K562 (cell line): ENCODE measurements around the gene CBFA2T2. TPM values are rescaled to one million over a fixed set of nuclear protein-coding genes. Genes with fewer than 3 reads are reported as not detected.

Source experiments
- ATAC-seq: fragments of 200-7000 bp; cut with Tn5 transposase; 3 replicates; pipeline ENCODE4 v1.9.1; 2020; ENCODE audit warnings: moderate library complexity
- BruUV-seq: library from RNA; stranded (reverse); fragments of 400-500 nt; replicated peaks from 2 replicates; lab custom pipeline; 2021; lab: Mats Ljungman, UMichigan
- CTCF ChIA-PET: fragments of 300-600 bp; formaldehyde crosslinking; extraction: SDS; loops from one replicate; lab custom pipeline; 2021; ENCODE audit warnings: low intra/inter-chr PET ratio; lab: Yijun Ruan, JAX
- POLR2A ChIA-PET: fragments of 300-600, 350-650 bp; sonication (Branson Sonifier 250); formaldehyde crosslinking; extraction: SDS; loops from one replicate; lab custom pipeline; 2021; ENCODE audit warnings: antibody characterized with exemption, inconsistent platforms; lab: Yijun Ruan, JAX
- DNase-seq, 4 experiments: peaks; one replicate each; pipeline versions ENCODE4 v3.0.0 to v3.0.0-alpha.2; 2011 to 2018; ENCODE audit warnings: low spot score in 3 of 4, mixed read lengths in 3 of 4; ENCODE audit errors: extremely low read depth in 1 of 4
- FAIRE-seq: peaks from 2 replicates; lab custom pipeline; 2011; peaks lifted over from hg19 to GRCh38; lab: Jason Lieb, UNC
- H2AFZ ChIP-seq: 2 replicates; pipeline ENCODE4 v1.6.0; 2011; ENCODE audit warnings: low read depth, low read length, control low read depth, inconsistent platforms
- H3K27ac ChIP-seq: fragments of 200-600 bp; 3 replicates; pipeline ENCODE4 v1.8.0; 2011; ENCODE audit warnings: low read depth, mild to moderate bottlenecking, control low read depth, inconsistent platforms, low read length, moderate library complexity, mixed read lengths; ENCODE audit errors: extremely low read depth
- H3K27me3 ChIP-seq, 2 experiments: fragments of 300-600 bp in 1 of 2; 2 replicates in 1 of 2; 3 replicates in 1 of 2; pipeline versions ENCODE4 v1.6.0 to v1.8.0; 2011; ENCODE audit warnings: inconsistent platforms in 2 of 2, low read length in 2 of 2, mild to moderate bottlenecking in 1 of 2, mixed read lengths in 1 of 2, moderate library complexity in 1 of 2; ENCODE audit not compliant: control insufficient read depth in 2 of 2, insufficient read depth in 2 of 2
- H3K36me3 ChIP-seq: fragments of 300-600 bp; 3 replicates; pipeline ENCODE4 v1.8.0; 2011; ENCODE audit warnings: mild to moderate bottlenecking, low read length, inconsistent platforms; ENCODE audit not compliant: control insufficient read depth, insufficient read depth
- H3K4me1 ChIP-seq, 2 experiments: fragments of 200-600 bp in 1 of 2; replicated peaks in 1 of 2; 2 replicates in 1 of 2; 3 replicates in 1 of 2; pipeline versions ENCODE4 v1.5.1 to v1.8.0; 2011; ENCODE audit warnings: inconsistent platforms in 2 of 2, low read length in 2 of 2, mild to moderate bottlenecking in 1 of 2, mixed read lengths in 1 of 2, moderate library complexity in 1 of 2; ENCODE audit not compliant: control insufficient read depth in 2 of 2, insufficient read depth in 2 of 2
- H3K4me2 ChIP-seq: 2 replicates; pipeline ENCODE4 v1.6.1; 2011; ENCODE audit warnings: low read length, control low read depth, inconsistent platforms, mixed read lengths; ENCODE audit not compliant: insufficient read depth
- H3K4me3 ChIP-seq: fragments of 200-600 bp; sonication (generic), shearing (Covaris generic); 2 replicates; pipeline ENCODE4 v1.5.1; 2016; ENCODE audit warnings: control low read depth, inconsistent platforms
- H3K79me2 ChIP-seq: fragments of 200-600 bp; 3 replicates; pipeline ENCODE4 v1.8.0; 2011; ENCODE audit warnings: low read length, inconsistent platforms; ENCODE audit not compliant: control insufficient read depth, insufficient read depth
- H3K9ac ChIP-seq, 2 experiments: 2 replicates each; pipeline versions ENCODE4 v1.6.0 to v1.6.1; 2011; ENCODE audit warnings: low read depth in 2 of 2, low read length in 2 of 2, control low read depth in 1 of 2, inconsistent platforms in 1 of 2, mild to moderate bottlenecking in 1 of 2, mixed read lengths in 1 of 2; ENCODE audit not compliant: insufficient read depth in 1 of 2
- H3K9me1 ChIP-seq: one replicate; pipeline ENCODE4 v1.6.0; 2011; ENCODE audit warnings: inconsistent platforms, mild to moderate bottlenecking, low read length, moderate library complexity; ENCODE audit not compliant: control insufficient read depth, insufficient read depth
- H3K9me3 ChIP-seq: replicated peaks from 2 replicates; pipeline ENCODE4 v1.5.1; 2011; ENCODE audit warnings: low read depth, low read length, inconsistent platforms; ENCODE audit not compliant: control insufficient read depth, insufficient read depth
- H4K20me1 ChIP-seq: replicated peaks from 2 replicates; pipeline ENCODE4 v1.6.1; 2011; ENCODE audit warnings: low read length, inconsistent platforms, mixed read lengths; ENCODE audit not compliant: control insufficient read depth, insufficient read depth
- CHD7 ChIP-seq: fragments of 200-600 bp; sonication (generic); IDR thresholded peaks from one replicate; pipeline ENCODE4 v1.6.1; 2012; ENCODE audit warnings: mild to moderate bottlenecking, low read depth, low read length, inconsistent platforms
- CLOCK ChIP-seq: fragments of 250-450 bp; sonication (Bioruptor Pico); IDR thresholded peaks from 2 replicates; pipeline ENCODE4 v1.4.0; 2020; ENCODE audit warnings: mild to moderate bottlenecking, moderate library complexity, borderline replicate concordance
- MAZ ChIP-seq, 2 experiments: fragments of 450-650 bp in 1 of 2; sonication (generic) in 1 of 2; formaldehyde crosslinking; IDR thresholded peaks in 1 of 2; conservative IDR thresholded peaks in 1 of 2; 2 replicates each; pipeline versions ENCODE4 v1.4.0 to v1.5.0; 2020; ENCODE audit warnings: mild to moderate bottlenecking in 1 of 2, missing genetic modification reagents in 1 of 2
- MLLT1 ChIP-seq, 2 experiments: fragments of 450-650 bp; IDR thresholded peaks; 2 replicates each; pipeline ENCODE4 v1.6.1; 2016
- PHF21A ChIP-seq: fragments of 450-650 bp; IDR thresholded peaks from 2 replicates; pipeline ENCODE4 v1.6.1; 2017; ENCODE audit warnings: low read depth, borderline replicate concordance
- U2AF2 ChIP-seq: fragments of 200-400 bp; formaldehyde crosslinking; optimal IDR thresholded peaks from 2 replicates; pipeline ENCODE3; 2017; ENCODE audit warnings: low read depth, mild to moderate bottlenecking, low read length
- WGBS: fragments of 100-300 bp; shearing (Covaris generic); methylation state at CpG from one replicate; pipeline ENCODE4 v1.1.6; 2016; ENCODE audit warnings: low coverage, mixed read lengths; ENCODE audit not compliant: insufficient coverage; ENCODE audit errors: missing lambda C conversion rate; 5-methylcytosine and 5-hydroxymethylcytosine counted together
- in situ Hi-C: fragments of 300-500 bp; cut with MboI; formaldehyde crosslinking; loops from 4 replicates; pipeline ENCODE4 v1.15.0; 2018; ENCODE audit warnings: inconsistent platforms, mixed read lengths
- intact Hi-C: fragments of 100-400 bp; cut with micrococcal nuclease; formaldehyde crosslinking; loops from 2 replicates; pipeline ENCODE4 v1.14.2; 2022
- polyA plus RNA-seq, 8 experiments: library from polyadenylated mRNA; depleted of rRNA in 4 of 8; stranded (reverse) in 5 of 8; unstranded in 3 of 8; fragments of >200 nt; fragmentation: Nextera tagmentation in 2 of 8; fragmentation: Illumina TruSeq in 1 of 8; extraction: Ambion mirVana in 2 of 8; extraction: Trizol in 1 of 8; gene quantifications; 2 replicates each; pipeline versions ENCODE4 v1.2.1 to v1.2.3, GENCODE V29; 2011 to 2014; ENCODE audit warnings: inconsistent platforms in 1 of 8, missing spikeins in 1 of 8
- total RNA-seq, 7 experiments: library from RNA; depleted of rRNA in 6 of 7; stranded (reverse); fragments of >200 nt in 6 of 7; fragmentation: Illumina TruSeq in 2 of 7; extraction: Trizol in 2 of 7; gene quantifications; 2 replicates each; pipeline versions ENCODE4 v1.2.1 to v1.2.3, GENCODE V29; 2011 to 2021; ENCODE audit warnings: low replicate concordance in 1 of 7

Gene CBFA2T2
- total and polyA plus RNA-seq, 9 of the 15 experiments (the other 6 are each of a cell fraction or from before 2014, with no cell fraction given): 0.27 to 9.6 (median 5.8) TPM

DNA sequence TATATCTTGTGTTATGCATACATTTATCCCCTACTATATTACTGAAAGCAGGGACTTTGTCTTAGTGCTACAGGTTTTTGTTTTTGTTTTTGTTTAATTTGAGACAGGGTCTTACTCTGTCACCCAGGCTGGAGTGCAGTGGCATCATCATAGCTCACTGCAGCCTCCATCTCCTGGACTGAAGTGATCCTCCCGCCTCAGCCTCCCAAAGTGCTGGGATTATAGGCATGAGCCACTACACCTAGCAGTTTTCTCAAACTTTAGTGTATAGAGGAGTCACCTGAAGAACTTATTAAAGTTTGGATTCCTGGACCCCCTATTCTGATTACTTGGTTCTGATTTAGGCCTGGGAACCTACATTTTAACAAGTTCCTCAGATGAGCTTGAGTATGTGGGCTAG, 51.9 kb downstream of the CBFA2T2 start:
- peaks cover 0 to 3% of the 10 kb centered on the region in 2 experiments; a peak in 2 of 5 replicates for H3K4me1 ChIP-seq
- ATAC-seq (no peak), FAIRE-seq (no peak), DNase-seq (no peak)
- no peaks in the 10 kb centered on the region for H3K9me3 ChIP-seq
- H3K9ac ChIP-seq: no peak overlapping the region
- no peaks in the 10 kb centered on the region for H3K27me3 ChIP-seq
- BruUV-seq: no TSS peak
- H4K20me1 ChIP-seq: no peaks in the 10 kb centered on the region
- CTCF ChIA-PET: no interaction called here
- no peak overlapping the region for H3K27ac ChIP-seq
- no peak overlapping the region for H3K4me3 ChIP-seq
- in situ Hi-C loops (no loop called here), intact Hi-C loops (no loop called here)
- no peaks in the 10 kb centered on the region for H3K79me2 ChIP-seq
- POLR2A ChIA-PET: no interaction called here
- H2AFZ ChIP-seq: no peak overlapping the region
- WGBS: 92% methylated on average over 1 of the region's 1 CpG
- no peaks in the 10 kb centered on the region for H3K9me1 ChIP-seq
- no peaks in the 10 kb centered on the region; the same call in 2 of the 3 replicates for H3K36me3 ChIP-seq
- no peak overlapping the region for H3K4me2 ChIP-seq
- TF ChIP-seq PHF21A (no peak), MLLT1 (IDR thresholded peaks at IDR 0.05) (no peak), MAZ (CRISPR knock-in tag; conservative IDR thresholded peaks at IDR 0.05 in 1 of 2, IDR thresholded peaks at IDR 0.05 in 1 of 2) (no peak), CHD7 (no peak), U2AF2 (no peak), CLOCK (CRISPR knock-in tag) (no peak)
